AG20443 (cell line): Measurements from ENCODE around the gene PAM16.
"Not testable (repeated sequence)": the region's sequence is repeated elsewhere in the genome, so short reads cannot be mapped to it uniquely, and the experiment has no call there.

Experiments used
- DNase-seq: peaks from one replicate; pipeline ENCODE4 v3.0.0; 2012; ENCODE audit warnings: low spot score, mixed read lengths

PAM16 gene

DNA sequence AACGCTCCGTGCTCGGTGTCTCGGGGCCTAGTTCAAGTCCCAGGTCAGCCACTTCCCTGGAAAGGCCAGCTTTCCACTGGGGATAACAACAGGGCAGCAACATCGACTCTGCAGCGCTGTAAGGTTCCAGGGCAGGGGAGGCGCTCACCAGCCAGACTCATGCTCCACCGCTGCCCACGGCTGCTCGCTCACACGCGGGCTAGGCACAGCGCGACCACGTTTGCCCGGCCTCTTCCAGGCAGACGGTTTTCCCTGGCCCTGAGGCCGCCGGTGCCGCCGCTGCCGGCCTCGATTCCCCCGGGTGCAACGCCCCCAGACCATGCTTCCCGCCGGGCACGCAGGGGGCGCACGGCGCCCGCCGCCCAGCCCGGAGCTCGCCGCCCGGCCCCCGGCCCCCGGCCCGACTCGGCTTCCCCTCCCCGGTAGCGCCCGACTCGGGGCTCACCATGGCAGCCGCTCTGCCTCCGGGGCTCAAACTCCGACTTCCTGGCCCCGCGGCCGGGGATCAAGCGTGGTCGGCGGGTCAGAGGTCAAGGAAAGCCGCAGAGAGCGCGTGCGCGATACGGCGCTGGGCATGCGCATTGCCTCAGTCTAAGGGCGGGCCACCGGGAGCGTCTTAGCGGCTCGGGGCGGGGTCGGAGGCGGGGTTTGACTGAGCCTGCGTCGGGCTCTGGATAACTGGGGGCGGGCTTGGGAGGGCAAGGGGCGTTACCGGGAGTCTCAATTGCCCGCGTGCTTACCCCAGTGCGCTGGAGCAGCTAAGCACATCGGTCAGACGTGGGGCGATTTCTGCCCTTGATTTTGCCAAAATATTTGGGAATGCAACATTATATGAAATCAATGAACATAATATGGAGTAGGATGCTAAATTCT lies at the start of gene PAM16:
TSS of gene PAM16 (minus strand) at position 535 of the 873 bp plus-strand sequence. CDS start at position 448, 87 bp downstream.
- DNase-seq = peak; percentile 97

- no peak for DNase-seq
Observed at GRCh38 chr16:4399001-4399730, 48.0 kb upstream of the PAM16 start.

- DNase-seq = no peak
Observed at GRCh38 chr16:4395055-4395726, 44.1 kb upstream of the PAM16 start.

GRCh38 chr16:4393850-4394249 lies 42.7 kb upstream of the PAM16 start:
- not testable (repeated sequence) for DNase-seq

- peak; percentile 79 for DNase-seq
Observed at GRCh38 chr16:4393240-4393600, 42.1 kb upstream of the PAM16 start.

- peak; percentile 90 for DNase-seq
Observed at GRCh38 chr16:4392382-4393239, 41.5 kb upstream of the PAM16 start.

- DNase-seq = no peak
Observed at GRCh38 chr16:4391631-4392381, 40.7 kb upstream of the PAM16 start.

DNA sequence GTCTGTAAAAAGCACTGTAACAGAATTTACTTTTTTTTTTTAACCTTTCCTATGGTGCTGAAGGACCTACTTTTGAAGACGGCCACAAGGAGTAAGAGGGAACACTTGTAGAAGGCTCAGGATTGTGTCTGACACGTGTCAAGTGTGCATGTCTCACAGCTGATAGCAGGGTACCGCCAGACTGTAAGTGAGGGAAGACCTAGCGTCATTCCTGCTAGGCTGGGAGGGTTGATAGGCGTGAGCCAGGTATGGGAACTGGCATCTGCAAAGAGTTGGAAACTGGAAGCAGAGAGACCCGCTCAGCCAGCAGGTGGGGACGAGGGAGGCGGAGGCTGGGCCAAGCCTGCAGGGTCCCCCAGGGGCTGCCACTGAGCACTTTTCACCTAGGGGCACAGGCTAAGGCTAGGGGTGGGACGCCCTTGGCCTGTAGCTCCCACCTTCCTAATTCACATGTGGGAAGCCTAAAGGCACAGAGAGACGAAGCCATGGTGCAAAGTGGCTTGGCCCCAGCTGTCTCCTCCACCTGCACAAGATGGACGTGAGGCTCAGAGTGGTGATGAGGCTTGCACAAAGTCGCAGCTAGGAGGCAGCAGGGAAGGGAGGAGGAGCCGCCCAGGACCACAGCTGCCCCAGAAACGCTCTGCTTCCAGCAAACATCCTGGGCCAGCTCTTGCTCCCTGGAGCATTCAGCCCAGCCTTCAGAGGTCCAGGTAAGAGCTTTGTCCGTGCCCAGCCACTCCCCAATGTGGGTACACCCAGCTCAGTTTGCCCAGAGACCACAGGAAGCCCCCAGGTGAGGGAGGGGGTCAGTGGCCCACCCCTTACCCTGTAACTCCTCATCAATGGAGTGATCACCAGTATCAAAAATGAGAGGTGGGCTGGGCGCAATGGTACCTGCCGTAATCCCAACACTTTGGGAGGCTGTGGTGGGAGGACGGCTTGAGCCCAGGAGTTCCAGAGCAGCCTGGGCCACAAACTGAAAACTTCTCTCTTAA lies 39.4 kb upstream of the PAM16 start:
- DNase-seq = no peak

- DNase-seq = no peak
Observed at GRCh38 chr16:4389051-4389955, 38.2 kb upstream of the PAM16 start.

DNA sequence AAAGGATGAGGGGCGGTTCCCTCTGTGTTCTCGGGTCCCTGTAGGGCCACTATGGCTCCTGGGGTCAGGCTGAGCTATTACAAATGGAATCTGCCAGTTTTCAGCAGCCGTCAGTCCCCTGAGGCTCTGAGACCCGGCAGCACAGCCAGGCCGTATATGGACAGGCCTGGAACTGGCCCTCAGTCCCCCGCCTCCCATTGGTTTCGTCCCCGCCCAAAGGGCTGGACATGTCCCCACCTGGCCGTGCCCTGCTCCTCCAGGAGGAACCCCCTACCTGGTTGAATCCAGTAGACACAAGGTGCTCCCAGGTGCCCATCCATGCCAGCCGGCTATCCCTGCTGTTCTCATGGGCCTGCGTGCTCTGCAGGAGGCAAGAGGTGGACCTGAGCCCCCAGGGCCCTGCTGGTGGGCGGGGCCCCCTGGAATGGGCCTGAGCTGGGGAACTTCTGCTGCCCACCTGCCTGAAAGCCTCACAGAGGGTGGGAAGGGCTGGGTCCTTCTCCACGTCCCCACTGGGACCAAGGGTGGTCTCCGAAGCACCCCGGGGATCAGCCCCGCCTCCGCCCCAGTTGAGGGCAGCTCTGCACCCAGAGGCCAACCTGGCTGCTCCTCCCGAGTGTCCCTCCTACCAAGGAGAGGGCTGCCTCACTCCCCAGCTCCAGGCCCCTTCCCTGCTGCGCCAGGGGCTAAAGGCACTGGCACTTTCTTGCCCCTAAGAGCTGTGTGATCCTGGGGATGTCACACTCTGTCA lies 37.3 kb upstream of the PAM16 start:
- DNase-seq = peak; percentile 49

DNA sequence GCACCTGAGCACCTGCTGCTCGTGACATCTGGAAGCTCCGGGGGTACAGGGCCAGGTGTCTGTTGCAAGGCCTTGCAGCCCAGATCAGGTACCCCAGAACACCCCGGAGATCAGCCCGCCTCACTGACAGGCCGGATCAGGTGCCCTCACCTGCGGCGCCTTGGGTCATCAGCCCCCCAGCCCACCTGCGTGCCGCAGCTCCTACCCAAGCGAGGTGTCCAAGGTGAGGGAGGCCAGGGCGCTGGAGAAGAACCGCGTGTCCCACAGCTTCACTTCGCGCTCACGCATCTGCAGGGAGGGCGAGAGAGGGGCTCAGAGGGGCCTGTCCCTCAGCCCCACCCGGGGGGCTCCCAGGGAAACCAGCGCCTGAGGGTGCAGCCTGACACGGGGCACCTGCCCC lies 36.7 kb upstream of the PAM16 start:
- DNase-seq = no peak

DNA sequence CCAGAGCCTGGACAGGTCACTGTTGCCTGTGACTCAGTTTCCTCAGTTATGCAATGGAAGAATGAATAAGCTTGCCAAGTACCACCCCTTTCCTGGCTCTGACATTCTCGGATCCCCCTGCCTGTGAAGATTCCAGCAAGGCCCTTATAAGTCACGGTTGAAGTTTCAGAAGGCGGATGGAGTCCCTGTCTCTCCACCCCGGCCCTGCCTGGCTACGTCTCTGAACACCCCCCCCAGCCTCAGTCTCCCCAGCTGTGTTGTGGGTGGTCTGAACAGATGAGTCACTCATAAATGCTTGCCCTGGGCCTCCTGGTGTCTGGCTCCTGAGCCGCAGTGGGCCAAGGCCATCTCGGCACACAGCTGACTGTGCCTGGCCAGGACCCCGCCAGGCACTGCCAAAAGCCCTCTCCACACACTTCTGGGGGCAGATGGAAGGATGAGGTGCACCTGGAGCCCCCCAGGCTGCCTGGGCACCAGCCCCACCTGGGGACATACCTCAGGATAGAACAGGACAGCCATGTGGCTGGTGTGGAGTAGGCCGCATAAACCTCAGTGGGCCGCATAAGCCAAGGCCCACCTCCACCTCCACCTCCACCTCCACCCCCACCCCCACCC lies 35.9 kb upstream of the PAM16 start:
- peak; percentile 49 for DNase-seq

GRCh38 chr16:4386451-4386805 lies 35.3 kb upstream of the PAM16 start:
- DNase-seq = peak; percentile 69

GRCh38 chr16:4385789-4386450 lies 34.8 kb upstream of the PAM16 start:
- peak; percentile 49 for DNase-seq

GRCh38 chr16:4385066-4385788 lies 34.1 kb upstream of the PAM16 start:
- no peak for DNase-seq

DNA sequence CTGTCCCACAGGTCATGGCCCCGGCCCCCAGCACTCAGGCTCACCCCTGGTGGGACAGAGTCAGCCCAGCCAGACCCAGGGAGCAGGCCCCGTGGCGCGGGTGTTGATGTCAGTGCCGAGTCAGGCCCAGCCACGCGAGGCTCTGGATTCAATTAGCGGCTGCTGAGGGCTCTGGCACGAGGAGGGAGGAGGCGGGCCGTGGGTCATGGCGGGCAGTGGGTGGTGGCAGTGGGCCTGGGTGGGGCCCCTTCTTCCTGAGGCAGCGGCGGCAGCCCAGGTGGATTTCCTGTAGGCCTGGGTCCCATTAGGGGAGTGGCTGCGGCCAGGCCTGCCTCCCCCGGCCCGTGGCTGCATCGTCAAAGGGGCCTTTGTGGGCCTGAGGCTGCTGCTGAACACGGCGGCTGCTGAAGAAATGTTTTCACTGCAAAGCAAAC lies 33.4 kb upstream of the PAM16 start:
- DNase-seq = peak; percentile 83
